Activated CD8-positive, alpha-beta memory T cell treated with anti-CD3 and anti-CD28 coated beads for 36 hours (primary cell): Measurements from ENCODE around the gene ADAMTSL2. TPM values are rescaled to one million over a fixed set of nuclear protein-coding genes. Genes with fewer than 3 reads are reported as not detected.

Experiments
- CTCF ChIA-PET: fragments of 350-600 bp; sonication (Branson Sonifier 250); formaldehyde crosslinking; loops from one replicate; lab custom pipeline; 2021; ENCODE audit warnings: antibody characterized with exemption; lab: Charles Lee
- POLR2A ChIA-PET: fragments of 350-600 bp; sonication (Branson Sonifier 250); formaldehyde crosslinking; loops from one replicate; lab custom pipeline; 2021; ENCODE audit warnings: antibody characterized with exemption; lab: Charles Lee
- total RNA-seq, 2 experiments: library from RNA; stranded (reverse); gene quantifications; one replicate each; pipeline ENCODE4 v1.2.3, GENCODE V29; 2021

ADAMTSL2 gene
- total RNA-seq, 2 experiments from 2014 or later = 0.04 TPM; not detected in 1

DNA sequence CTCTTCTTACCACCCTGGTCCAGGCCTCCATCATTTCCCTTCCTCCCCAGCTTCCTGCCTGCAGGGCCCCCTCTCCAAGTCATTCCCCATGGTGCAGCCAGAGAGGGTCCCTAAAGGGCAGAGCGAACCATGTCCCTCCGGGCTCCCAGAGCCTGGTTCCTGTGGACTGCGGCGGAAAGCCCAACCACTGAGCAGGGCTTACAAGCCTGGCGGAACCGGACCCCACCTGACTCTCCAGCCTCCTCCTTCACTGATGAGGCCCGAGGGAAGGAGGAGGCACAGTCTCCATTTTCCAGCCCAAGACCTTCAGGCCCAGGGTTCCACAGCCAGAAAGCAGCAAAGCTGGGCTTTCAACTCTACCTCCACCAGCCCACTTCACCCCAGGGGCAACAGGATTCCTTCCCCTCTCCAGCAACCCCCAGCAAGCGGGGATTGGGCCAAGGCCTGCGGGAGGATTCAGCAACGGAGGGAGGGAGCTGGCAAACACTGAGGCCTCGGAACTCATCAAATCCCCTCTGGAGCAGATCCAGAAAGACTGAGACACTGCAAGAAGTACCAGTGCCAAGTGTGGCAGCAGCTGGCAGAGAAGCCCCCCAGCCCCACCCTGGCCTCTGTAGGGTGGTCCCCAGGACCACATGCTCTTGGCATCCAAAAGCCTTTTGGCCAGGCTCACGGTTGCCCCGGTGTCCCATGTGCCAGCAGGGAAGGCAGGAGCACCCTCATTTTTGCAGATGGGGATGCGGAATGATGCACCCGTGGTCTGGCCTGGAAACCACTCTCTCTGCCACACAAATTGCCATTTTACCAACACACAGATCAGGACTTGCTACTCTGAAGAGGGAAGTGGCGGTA lies 71.6 kb downstream of the ADAMTSL2 start:
- POLR2A ChIA-PET = no interaction called here
- CTCF ChIA-PET = interaction anchor here (1.1 to 2.0 kb wide), 2 partner anchors 17 to 119 kb away, joined by 4 to 5 read pairs; no protein-coding TSS in a partner anchor

DNA sequence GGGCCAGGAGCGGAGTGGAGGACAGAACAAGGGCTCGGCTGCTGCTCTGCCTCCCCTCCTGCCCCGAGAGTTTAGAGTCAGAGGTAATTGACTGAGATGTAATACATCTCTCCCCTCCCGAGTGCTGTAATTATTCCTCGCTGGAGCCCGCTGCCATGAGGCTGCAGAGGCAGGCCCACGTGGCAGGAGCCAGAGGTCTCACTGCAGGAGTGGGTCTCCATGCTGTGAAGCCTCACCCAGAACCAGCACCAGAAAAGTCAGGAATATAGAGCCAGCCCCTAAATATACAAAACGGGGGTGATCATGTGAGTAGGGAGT lies 72.2 kb downstream of the ADAMTSL2 start:
- ChIA-PET CTCF (interaction anchor here (1.1 kb wide), 1 partner anchor 118 kb away, joined by 4 read pairs; no protein-coding TSS in a partner anchor), POLR2A (no interaction called here)

DNA sequence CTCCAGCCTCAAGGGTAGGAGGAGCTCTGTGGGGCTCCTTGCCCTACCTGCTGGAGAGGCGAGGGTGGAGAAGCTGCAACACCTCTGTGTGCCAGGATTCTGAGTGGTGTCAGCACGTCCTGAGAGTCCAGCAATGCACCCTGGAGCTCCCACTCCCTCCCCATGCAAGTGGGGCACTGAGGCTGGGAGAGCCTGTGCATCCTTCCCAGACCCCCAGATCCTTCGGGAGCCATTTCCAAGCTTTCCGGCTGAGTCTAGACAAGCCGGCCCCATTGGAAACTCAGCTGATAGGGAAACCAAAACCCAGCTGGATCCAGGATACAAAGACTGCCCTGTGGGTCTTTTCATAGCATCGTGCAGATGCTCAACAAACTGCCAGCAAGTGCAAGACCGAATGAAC lies 72.9 kb downstream of the ADAMTSL2 start:
- ChIA-PET CTCF (interaction anchor here (0.6 to 1.1 kb wide), 3 partner anchors 41 to 135 kb away, joined by 3 to 5 read pairs (median 4); no protein-coding TSS in a partner anchor), POLR2A (no interaction called here)

DNA sequence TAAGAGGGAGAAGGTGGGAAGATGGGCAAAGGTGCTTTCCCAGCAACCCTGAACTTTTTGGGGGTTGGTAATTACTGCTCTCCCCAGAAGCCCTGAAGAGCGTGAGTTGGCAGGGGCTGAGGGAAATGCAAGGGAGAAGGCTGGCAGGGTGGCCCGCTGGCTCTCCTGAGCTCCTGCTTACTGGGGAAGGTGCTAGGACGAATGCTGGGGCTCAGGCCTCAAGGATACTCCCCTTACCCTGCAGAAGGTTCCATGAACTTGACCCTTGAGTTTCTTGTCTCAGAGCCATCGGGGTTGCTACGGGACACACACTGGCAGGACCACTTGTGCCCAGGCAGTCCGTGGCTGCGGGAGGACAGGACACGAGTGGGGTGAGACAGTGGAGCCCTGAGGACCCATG lies 73.5 kb downstream of the ADAMTSL2 start:
- POLR2A ChIA-PET = no interaction called here
- CTCF ChIA-PET = interaction anchor here (1.1 kb wide), 2 partner anchors 117 to 135 kb away, joined by 4 to 5 read pairs; no protein-coding TSS in a partner anchor

DNA sequence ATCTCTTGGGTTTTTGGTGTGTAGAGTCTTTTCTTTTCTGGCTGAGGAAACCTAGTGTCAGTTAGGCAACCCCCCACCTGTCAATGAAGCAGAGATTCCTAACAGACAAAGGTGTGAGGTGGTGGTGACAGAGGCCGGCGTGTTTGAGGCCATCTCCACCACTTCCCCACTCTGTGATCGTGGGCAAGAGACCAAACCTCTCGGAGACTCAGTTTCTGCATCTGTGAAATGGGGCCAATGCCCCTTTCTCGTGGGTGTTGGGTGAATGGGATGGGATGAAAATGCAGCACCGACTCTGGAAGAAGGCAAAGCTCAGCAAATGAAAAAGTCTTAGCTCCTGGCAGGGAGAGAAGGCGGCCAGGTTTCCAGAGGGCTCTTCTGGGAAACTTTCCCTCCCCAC lies 73.9 kb downstream of the ADAMTSL2 start:
- POLR2A ChIA-PET = no interaction called here
- CTCF ChIA-PET = no interaction called here

DNA sequence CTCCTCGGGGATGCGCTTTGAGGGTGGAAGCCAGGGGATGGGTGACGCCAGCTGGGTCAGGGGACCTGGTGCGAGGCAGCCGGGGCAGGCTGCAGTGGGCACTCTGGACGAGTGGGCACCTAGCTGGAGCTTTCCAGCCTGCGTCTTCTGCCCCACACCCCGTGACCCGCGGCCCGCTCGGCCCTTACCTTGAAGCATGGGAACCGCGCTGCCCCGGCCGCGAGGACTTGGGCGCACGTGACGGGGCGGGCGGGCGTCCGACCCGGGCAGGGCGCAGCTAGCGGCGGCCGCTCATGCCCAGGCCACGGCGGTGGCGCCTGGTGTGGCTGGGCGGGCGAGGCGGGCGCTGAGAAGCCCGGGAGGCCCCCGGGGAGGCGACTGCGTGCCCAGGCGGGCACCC lies 74.4 kb downstream of the ADAMTSL2 start:
- ChIA-PET CTCF (interaction anchor here (1.1 kb wide), 1 partner anchor 134 kb away, joined by 3 read pairs; no protein-coding TSS in a partner anchor), POLR2A (no interaction called here)

DNA sequence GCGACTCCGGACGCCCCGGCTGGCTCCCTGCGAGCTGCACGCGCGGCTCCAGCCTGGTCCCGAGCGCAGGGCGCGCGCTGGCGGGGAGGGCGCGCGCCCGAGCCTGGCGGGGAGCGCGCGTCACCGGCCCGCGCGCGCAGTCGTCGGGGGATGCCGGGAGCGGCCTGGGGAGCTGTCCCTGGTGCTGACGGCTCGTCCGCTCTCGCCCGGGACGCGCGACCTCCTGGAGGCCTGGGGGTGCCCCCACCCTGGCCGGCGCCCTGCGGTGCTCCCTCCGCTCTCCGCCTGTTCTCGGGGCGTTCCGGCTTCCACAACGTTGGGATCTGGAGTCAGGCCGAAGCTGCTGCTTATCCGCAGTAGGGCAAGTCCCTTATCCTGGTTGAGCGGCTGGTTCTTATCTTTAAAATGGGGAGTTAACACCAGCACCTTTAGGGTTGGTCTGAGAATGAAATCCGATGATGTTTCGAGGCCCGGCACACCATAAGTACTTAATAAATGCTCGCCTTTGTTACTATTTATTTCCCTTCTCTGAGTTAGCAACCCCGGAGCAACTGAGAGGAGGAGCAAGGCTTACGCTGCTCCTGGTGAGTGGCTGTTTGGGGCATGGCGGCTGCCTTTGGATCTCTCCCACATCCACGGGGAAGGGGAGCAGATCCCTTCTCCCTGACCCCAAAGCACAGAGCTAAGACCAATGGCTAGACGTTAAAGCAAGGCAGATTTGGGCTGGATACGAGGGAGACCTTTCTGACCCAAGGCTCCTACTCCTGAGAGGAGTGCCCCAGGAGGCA lies 75.0 kb downstream of the ADAMTSL2 start, which contains the start of gene FAM163B:
Gene FAM163B (minus strand): TSS at position 79 of the 788 bp plus-strand sequence. CDS start 29,166 bp downstream, outside the sequence.
- ChIA-PET CTCF (interaction anchor here (1.1 kb wide), 1 partner anchor 134 kb away, joined by 3 read pairs; no protein-coding TSS in a partner anchor), POLR2A (no interaction called here)

DNA sequence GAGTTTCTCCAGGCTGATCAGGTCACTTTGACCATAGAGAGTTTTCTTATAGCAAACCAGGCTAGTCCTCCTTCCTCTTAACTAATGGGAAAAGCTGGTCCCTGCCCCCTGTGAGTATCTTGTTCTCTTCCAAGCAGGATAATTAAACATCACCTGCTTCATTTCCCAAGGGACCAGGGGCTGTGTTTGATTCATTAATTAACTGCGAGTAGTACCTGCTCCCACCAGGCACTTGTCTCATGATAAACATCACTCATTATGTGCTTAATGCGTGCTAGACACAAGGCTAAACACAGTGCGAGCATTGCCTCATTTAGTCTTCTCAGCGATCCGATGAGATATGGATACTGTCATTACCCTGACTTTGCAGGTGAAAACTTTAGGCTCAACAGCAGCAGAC lies 76.3 kb downstream of the ADAMTSL2 start:
- CTCF ChIA-PET = no interaction called here
- POLR2A ChIA-PET = no interaction called here

DNA sequence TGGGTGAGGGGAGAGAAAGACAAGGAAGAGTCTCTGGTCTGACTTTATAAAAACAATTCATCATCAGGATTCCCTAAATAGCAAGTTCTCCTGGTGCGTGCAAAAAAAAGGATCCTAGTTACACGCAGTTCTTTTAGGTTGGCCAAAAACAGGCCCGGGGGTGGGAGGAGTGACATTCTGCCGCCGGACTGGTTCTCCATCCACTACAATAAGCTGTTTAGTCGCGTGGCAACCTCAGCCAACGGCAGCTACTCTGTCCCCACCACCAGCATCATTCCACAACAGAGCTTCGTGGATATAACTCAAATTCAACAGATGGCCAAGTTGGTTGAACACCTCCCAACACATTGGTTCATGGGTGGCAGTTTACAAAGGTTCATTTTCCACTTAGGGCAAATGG lies 77.5 kb downstream of the ADAMTSL2 start:
- ChIA-PET CTCF (no interaction called here), POLR2A (no interaction called here)

DNA sequence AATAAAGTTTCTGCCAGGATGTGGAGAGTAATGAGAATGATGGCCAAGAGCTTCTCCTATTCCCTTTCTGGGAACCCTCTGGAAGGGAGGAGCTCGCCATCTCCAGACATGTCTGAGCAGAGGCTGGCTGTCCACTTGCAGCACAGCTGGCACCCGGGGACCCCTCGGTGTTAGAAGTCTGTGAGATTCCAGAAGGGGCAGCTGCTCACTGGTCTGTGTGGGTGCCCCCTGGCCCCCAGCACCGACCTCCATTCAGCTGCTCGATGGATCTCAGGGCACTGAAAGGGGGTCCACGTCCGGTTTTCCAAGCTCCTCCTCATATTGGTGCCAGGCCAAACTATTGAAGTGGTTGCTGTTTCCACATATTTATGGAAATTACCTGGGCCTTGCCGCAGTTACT lies 78.3 kb downstream of the ADAMTSL2 start:
- ChIA-PET POLR2A (no interaction called here), CTCF (no interaction called here)

DNA sequence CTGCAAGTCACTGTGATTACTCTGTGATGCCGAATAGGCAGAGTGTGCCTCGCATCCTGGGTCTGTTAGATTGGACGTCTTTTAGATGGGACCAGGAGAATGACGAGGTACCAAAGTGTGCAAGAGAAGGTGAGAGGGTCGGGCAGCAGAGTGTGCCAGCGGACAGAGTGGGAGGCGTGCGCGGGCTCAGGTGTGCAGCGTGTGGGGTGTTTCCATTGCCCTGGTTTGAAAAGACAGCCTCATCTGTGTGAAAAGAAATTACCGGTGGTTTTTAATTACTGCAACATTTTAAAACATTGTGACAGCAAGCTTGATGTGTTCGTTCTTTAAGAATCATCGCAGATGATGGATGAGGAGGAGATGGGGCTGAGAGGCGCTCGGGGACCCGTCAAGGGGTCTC lies 78.9 kb downstream of the ADAMTSL2 start:
- ChIA-PET POLR2A (no interaction called here), CTCF (no interaction called here)

DNA sequence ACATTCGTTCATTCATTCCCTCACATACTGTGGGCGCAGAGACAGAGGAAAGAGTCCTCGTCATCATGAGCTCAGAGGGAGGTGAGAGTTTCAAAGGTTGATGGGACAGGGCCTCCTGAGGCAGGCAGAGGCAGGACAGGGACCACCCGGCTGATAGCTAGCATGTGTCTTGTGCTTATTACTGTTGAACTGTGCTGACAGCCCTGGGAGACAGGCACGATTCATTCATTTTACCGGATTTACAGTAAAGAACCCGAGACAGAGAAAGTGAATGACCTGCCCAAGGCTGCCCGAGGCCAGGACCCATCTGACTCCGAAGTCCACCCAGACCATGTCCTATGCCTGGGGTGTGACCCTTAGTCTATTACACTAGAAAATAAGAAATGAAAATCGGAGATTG lies 79.6 kb downstream of the ADAMTSL2 start:
- POLR2A ChIA-PET = no interaction called here
- CTCF ChIA-PET = no interaction called here

DNA sequence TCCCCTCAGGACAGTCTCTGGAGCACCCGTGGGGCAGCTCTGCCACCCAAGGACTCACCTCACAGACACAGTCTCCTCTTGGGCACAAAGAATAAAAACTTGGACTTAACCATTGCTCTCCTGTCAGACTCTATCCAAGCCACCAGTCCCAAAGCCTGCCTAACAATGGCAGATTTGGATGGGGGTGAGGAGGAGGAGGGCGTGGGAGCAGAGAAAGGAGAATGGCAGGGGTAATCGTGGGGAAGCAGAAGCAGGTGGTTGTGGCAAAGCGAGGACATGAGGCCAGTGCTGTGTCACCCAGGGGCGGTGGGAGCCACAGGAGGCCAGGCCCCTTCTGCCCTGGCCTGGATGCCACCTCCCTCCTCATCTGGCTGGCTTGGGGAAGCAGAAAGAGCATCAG lies 80.2 kb downstream of the ADAMTSL2 start:
- ChIA-PET POLR2A (no interaction called here), CTCF (no interaction called here)

DNA sequence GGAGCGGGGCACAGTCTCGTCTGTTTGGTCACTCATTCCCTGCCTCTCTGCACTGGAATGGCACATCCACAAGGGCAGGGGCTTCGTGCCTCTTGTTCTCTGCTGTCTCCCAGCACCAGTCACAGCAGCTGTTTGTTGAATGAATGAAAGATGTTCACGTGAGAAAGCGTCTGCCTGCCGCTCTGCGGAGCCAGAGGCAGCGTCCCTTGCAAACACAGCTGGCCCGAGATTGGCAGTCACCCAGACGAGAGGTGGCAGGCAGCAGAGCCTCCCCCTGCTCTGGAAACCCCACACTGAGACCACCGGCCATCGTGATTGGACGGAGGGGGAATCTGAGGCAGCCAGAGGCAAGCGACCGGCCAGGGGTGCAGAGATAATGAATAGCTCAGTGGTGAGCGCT lies 80.7 kb downstream of the ADAMTSL2 start:
- POLR2A ChIA-PET = no interaction called here
- CTCF ChIA-PET = no interaction called here

DNA sequence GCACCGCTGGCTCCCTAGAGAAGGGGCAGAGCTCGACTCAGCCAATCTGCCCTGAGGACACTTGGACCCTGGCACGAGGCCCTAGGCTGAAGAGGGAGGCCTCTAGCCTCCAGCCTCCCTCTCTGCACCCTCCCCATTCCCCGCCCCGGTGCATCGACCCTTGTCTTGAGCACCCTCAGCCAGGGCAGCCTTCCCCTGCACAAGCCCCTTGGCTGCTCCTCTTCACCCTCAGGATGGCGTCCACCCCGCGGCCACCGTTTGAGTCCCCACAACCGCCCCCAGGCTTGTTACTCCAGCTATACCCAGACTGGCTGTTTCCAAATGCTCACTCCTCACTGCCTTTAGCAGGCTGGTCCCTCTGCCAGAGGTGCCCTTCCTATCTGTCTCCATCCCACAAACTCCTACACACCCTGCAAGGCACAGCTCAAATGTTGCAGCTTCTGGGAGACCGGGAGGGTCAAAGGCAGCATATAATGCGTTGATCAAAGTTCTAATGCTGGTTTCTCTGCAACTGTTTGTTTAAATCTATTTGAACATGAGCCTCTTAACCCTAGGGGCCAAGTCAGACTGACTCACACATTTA lies 81.2 kb downstream of the ADAMTSL2 start:
- ChIA-PET CTCF (interaction anchor here (1.9 kb wide), 1 partner anchor 112 kb away, joined by 4 read pairs; no protein-coding TSS in a partner anchor), POLR2A (no interaction called here)

DNA sequence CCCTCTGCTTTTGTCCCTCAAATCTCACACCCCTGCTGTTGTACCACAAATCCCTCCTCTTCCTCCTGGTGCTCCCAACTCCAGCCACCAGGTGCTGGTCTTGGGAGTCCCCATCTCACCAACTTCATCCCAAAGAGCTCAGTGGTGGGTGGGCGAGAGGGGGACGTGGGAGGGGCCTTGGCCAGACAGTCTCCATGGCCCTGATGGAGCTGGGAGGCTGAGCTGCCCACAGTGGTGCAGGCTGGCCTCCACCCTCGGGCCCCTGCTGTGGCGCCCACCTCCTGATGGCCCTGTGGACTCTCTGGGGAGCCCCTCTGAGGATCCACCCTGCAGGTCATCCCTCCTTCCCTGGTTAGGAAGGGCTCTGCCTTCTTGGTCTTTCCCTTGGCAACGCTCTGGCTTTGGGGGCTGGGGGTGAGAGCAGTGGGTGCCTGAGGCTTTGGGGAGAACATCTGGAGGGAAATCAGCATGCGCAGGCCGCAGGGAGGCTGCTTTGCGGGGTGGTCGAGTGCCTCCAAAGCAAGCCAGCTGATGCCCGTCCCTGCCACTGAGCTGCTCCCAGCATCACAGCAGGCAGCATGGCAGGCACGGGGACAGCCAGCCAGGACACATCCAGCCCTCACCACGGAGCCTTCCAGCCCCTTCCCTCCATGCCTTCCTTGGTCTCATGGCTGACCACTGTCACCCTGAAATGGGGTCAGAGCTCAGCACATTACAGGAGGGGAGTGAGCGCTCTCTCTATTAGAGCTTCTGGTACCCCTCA lies 82.3 kb downstream of the ADAMTSL2 start:
- ChIA-PET POLR2A (no interaction called here), CTCF (interaction anchor here (1.9 kb wide), 1 partner anchor 111 kb away, joined by 4 read pairs; no protein-coding TSS in a partner anchor)

DNA sequence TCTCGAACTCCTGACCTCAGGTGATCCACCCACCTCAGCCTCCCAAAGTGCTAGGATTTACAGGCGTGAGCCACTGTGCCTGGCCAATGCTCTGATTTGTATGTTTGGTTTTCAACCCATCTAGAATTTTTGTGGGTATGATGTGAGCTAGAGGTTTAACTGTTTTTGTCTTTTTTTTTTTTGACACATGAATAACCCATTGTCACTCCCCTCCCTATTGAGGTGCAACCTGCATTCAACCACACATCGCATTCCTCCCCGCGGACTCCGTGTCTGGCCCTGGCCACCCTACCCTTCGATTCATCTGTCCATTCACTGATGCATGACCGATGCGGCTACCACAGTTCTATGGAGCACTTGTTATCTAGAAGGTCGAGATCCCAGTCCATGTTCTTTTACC lies 84.2 kb downstream of the ADAMTSL2 start:
- ChIA-PET CTCF (no interaction called here), POLR2A (no interaction called here)

DNA sequence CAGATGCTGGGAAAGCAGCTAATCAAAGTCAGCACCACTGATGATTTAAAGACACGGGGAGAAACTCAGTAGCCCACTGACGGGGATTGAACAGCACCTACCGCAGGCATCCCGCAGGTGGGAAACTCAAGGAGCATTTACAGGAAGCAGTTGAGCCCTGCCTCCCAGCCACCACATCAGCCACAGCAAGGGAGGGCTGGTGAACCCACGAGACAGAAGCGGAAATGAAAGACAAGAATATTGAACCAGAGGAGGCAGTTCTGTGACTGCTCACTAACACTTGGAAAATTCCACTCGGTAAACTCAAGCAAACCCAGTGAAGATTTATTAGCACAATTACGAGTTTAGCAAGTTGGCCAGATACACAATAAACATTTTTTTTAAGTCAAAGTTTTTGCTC lies 85.3 kb downstream of the ADAMTSL2 start:
- ChIA-PET POLR2A (no interaction called here), CTCF (no interaction called here)

DNA sequence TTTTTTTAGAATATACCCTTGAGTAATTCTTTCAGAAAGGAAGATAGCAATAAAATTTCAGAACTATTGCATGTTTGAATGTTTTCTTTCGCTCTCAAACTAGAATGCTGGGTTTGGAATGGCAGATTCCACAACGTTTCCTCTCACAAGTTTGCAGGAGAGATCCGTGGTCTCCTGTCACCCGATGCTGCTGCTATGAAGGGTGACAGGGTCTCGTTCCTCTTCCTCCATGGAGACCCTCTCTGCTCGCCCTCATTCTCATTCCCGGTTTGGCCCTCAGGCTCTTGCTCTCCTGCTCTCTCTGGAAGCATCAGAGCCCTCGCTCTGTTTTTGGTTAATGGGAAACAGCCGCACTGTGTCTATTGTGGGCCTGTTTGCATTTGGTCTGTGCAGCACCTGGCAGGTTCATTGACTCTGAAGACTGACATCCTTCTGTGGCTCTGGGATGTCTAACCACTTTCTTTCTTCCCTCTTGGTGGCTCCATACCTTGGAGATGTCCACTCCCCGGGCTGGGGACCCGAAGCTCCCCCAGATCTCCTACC lies 87.3 kb downstream of the ADAMTSL2 start:
- POLR2A ChIA-PET = no interaction called here
- CTCF ChIA-PET = no interaction called here
